ENCODE measurements around the gene ABCA12. TPM values are rescaled to one million over a fixed set of nuclear protein-coding genes. Genes with fewer than 3 reads are reported as not detected.

The ABCA12 gene
- total RNA-seq, 1 experiment from 2014 or later, result 0.03 TPM

DNA sequence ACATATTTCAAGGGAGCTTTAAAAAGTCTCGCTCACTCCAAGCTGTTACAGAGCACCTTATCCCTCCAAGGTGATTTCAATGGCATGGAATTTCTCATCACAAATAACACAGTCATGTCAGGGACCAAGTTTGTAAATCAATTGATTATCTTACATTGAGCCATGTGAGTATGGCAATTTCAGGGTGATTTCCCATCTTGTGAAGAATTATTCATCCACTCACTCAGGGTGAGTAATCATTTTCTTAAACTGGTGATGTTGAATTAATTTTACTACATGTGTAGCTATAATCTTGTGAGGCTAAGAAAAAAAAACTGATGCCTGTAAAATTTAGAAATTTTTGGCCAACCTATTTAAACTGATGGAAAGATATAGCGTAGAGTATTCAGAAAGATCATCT, 3.3 kb upstream of the ABCA12 start:
- H3K4me3 ChIP-seq (ENCODE audit: low read depth in 2 of 2, low read length in 2 of 2), result no peak overlapping the region
- no peak for TF ChIP-seq CTCF (IDR thresholded peaks at IDR 0.05)
- no peak for TF ChIP-seq TCF7L2 (IDR thresholded peaks at IDR 0.05; ENCODE audit: low read depth, low read length)
- no peak for TF ChIP-seq REST (IDR thresholded peaks at IDR 0.05; ENCODE audit: insufficient read depth in 1 of 2, low read depth in 2 of 2, low read length in 1 of 2)
- no peak for TF ChIP-seq SIN3A (IDR thresholded peaks at IDR 0.05; ENCODE audit: borderline replicate concordance, insufficient read depth, low read depth, low read length)
- TF ChIP-seq POLR2AphosphoS5 (IDR thresholded peaks at IDR 0.05; ENCODE audit: low read depth, low read length), result no peak
- no peaks in the 10 kb centered on the region for H3K27me3 ChIP-seq (ENCODE audit: control insufficient read depth, insufficient read depth, low read length)
- ATAC-seq (no peak), DNase-seq (ENCODE audit: low read depth, low spot score) (no peak)
- no peak overlapping the region for H3K27ac ChIP-seq (ENCODE audit: low read length)
- intact Hi-C loops (cut with micrococcal nuclease; ENCODE audit: unreplicated experiment) (no loop called here), in situ Hi-C loops (cut with HindIII; ENCODE audit: low pct_unique_long_range_greater_than_20kb, low sequenced_read_pairs) (no loop called here)
- H3K9me3 ChIP-seq (ENCODE audit: control insufficient read depth, insufficient read depth, low read depth, low read length), result no peaks in the 10 kb centered on the region
- no peaks in the 10 kb centered on the region for H3K36me3 ChIP-seq (ENCODE audit: control insufficient read depth, insufficient read depth, low read length)
- no peaks in the 10 kb centered on the region for H3K4me1 ChIP-seq (ENCODE audit: control insufficient read depth, insufficient read depth, low read length)
- ChIA-PET POLR2A (no interaction called here), CTCF (no interaction called here)
- no TSS peak for BruUV-seq (replicated peaks)

DNA sequence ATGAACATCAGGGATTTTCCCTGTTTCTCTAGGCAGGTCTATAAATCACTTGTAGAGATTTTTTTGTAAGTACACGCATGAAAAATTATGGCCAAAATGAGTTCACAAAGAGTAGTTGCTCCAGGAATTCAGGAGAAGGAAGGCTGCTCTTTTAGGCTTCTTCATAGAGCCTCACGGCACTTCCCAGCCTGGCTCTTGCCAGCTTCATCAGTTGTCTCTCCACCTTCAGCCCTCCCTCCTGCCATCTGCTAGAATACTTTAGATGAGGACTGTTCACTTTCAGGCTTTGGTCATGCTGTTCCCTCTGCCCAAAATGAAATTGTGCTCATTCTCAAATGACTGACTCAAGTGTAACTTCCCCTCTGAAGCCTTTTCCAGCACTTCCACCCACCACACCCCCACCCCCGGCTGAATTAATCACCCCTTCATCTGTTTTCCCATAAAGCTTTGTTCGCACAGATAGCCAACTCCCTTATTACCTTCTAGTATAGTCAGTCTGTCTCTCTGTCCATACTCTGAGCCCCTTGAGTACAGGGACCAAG, 1.8 kb upstream of the ABCA12 start:
- Histone ChIP-seq H3K27me3 (ENCODE audit: control insufficient read depth, insufficient read depth, low read length) (no peaks in the 10 kb centered on the region; the same call in 1 of the 2 replicates), H3K9me3 (ENCODE audit: control insufficient read depth, insufficient read depth, low read depth, low read length) (no peaks in the 10 kb centered on the region), H3K4me3 (ENCODE audit: low read depth in 2 of 2, low read length in 2 of 2) (no peak overlapping the region), H3K27ac (ENCODE audit: low read length) (no peak overlapping the region), H3K4me1 (ENCODE audit: control insufficient read depth, insufficient read depth, low read length) (no peaks in the 10 kb centered on the region), H3K36me3 (ENCODE audit: control insufficient read depth, insufficient read depth, low read length) (no peaks in the 10 kb centered on the region)
- intact Hi-C loops (cut with micrococcal nuclease; ENCODE audit: unreplicated experiment) (no loop called here), in situ Hi-C loops (cut with HindIII; ENCODE audit: low pct_unique_long_range_greater_than_20kb, low sequenced_read_pairs) (no loop called here)
- DNase-seq (ENCODE audit: low read depth, low spot score), result no peak
- BruUV-seq (replicated peaks), result no TSS peak
- ChIA-PET POLR2A (interaction anchor here (0.7 kb wide), 1 partner anchor 1890 kb away, joined by 3 read pairs; no protein-coding TSS in a partner anchor), CTCF (no interaction called here)
- no peak for TF ChIP-seq SIN3A (IDR thresholded peaks at IDR 0.05; ENCODE audit: borderline replicate concordance, insufficient read depth, low read depth, low read length)
- TF ChIP-seq POLR2AphosphoS5 (IDR thresholded peaks at IDR 0.05; ENCODE audit: low read depth, low read length), result no peak
- TF ChIP-seq REST (IDR thresholded peaks at IDR 0.05; ENCODE audit: insufficient read depth in 1 of 2, low read depth in 2 of 2, low read length in 1 of 2), result no peak
- TF ChIP-seq TCF7L2 (IDR thresholded peaks at IDR 0.05; ENCODE audit: low read depth, low read length), result no peak
- no peak for TF ChIP-seq CTCF (IDR thresholded peaks at IDR 0.05)
- ATAC-seq, result no peak

All from Panc1 (cell line).